Stomach (tissue), 4 donors: ENCODE data around the gene NFS1.

Experiments
- CTCF ChIP-seq, 7 experiments: fragments of 450-650 bp in 4 of 7; fragments of 200-600 bp in 3 of 7; sonication (generic) in 3 of 7; IDR thresholded peaks; one replicate each; pipeline ENCODE4 v1.5.1; 2016 to 2019; ENCODE audit warnings: antibody characterized with exemption in 7 of 7, control low read depth in 2 of 7, mild to moderate bottlenecking in 1 of 7
- EP300 ChIP-seq: sonication (generic); formaldehyde crosslinking; IDR thresholded peaks from one replicate; pipeline ENCODE4 v1.6.1; 2017; ENCODE audit warnings: antibody characterized with exemption
- POLR2A ChIP-seq, 4 donors: fragments of 450-650 bp; IDR thresholded peaks; one replicate each; pipeline ENCODE4 v1.6.1; 2016; ENCODE audit warnings: antibody characterized with exemption in 4 of 4, control low read depth in 2 of 4, mild to moderate bottlenecking in 1 of 4, moderate library complexity in 1 of 4
- POLR2AphosphoS5 ChIP-seq, 3 donors: sonication (generic); formaldehyde crosslinking; IDR thresholded peaks; one replicate each; pipeline ENCODE4 v1.6.1; 2016; ENCODE audit warnings: antibody characterized with exemption in 3 of 3

GRCh38 chr20:35743693-35744491 is 44.7 kb upstream of the NFS1 start:
- TF ChIP-seq POLR2A (IDR thresholded peaks at IDR 0.05), result no peak
- no peak for TF ChIP-seq CTCF (IDR thresholded peaks at IDR 0.05)
- peak in 1 of 3 donors; percentile 26 for TF ChIP-seq POLR2AphosphoS5 (IDR thresholded peaks at IDR 0.05)
- TF ChIP-seq EP300, result no peak
